H4 (cell line): Measurements from ENCODE around the gene GAGE12D. TPM values are rescaled to one million over a fixed set of nuclear protein-coding genes. Genes with fewer than 3 reads are reported as not detected.
"Not testable (repeated sequence)": the region's sequence is repeated elsewhere in the genome, so short reads cannot be mapped to it uniquely, and the experiment has no call there.

Experiments
- DNase-seq: peaks from one replicate; pipeline ENCODE4 v3.0.0-alpha.2; 2015; ENCODE audit warnings: low spot score
- total RNA-seq: library from RNA; depleted of rRNA; stranded (reverse); fragments of >200 nt; shearing (Covaris generic); gene quantifications from 2 replicates; pipeline ENCODE4 v1.2.3, GENCODE V29; 2014; rRNA removed

GAGE12D gene, protein sequence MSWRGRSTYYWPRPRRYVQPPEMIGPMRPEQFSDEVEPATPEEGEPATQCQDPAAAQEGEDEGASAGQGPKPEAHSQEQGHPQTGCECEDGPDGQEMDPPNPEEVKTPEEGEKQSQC
- total RNA-seq: 0.90 TPM in 1 of 2 replicates, not detected in the other

DNA sequence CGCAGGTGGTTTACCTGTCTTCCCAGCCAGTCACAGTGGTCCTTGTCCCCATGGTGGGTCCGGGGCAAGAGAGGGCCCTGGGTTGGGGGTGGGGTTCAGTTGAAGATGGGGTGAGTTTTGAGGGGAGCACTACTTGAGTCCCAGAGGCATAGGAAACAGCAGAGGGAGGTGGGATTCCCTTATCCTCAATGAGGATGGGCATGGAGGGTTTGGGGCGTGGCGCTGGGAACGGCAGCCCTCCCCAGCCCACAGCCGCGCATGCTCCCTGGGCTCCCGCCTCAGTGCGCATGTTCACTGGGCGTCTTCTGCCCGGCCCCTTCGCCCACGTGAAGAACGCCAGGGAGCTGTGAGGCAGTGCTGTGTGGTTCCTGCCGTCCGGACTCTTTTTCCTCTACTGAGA, at the start of gene GAGE12D:
Gene GAGE12D, plus strand, starts transcription at position 301 of the 400 bp plus-strand sequence. CDS start 1,155 bp downstream, outside the sequence.
- DNase-seq: not testable (repeated sequence)

DNA sequence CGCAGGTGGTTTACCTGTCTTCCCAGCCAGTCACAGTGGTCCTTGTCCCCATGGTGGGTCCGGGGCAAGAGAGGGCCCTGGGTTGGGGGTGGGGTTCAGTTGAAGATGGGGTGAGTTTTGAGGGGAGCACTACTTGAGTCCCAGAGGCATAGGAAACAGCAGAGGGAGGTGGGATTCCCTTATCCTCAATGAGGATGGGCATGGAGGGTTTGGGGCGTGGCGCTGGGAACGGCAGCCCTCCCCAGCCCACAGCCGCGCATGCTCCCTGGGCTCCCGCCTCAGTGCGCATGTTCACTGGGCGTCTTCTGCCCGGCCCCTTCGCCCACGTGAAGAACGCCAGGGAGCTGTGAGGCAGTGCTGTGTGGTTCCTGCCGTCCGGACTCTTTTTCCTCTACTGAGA, 9.7 kb upstream of the GAGE12D start, which contains the start of gene GAGE12C:
Gene GAGE12C, plus strand, starts transcription at position 301 of the 400 bp plus-strand sequence. CDS start 1,155 bp downstream, outside the sequence.
- not testable (repeated sequence) for DNase-seq

DNA sequence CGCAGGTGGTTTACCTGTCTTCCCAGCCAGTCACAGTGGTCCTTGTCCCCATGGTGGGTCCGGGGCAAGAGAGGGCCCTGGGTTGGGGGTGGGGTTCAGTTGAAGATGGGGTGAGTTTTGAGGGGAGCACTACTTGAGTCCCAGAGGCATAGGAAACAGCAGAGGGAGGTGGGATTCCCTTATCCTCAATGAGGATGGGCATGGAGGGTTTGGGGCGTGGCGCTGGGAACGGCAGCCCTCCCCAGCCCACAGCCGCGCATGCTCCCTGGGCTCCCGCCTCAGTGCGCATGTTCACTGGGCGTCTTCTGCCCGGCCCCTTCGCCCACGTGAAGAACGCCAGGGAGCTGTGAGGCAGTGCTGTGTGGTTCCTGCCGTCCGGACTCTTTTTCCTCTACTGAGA, 9.5 kb downstream of the GAGE12D start, which contains the start of gene GAGE12E:
Gene GAGE12E, plus strand, starts transcription at position 301 of the 400 bp plus-strand sequence. CDS start 1,155 bp downstream, outside the sequence.
- DNase-seq: not testable (repeated sequence)

DNA sequence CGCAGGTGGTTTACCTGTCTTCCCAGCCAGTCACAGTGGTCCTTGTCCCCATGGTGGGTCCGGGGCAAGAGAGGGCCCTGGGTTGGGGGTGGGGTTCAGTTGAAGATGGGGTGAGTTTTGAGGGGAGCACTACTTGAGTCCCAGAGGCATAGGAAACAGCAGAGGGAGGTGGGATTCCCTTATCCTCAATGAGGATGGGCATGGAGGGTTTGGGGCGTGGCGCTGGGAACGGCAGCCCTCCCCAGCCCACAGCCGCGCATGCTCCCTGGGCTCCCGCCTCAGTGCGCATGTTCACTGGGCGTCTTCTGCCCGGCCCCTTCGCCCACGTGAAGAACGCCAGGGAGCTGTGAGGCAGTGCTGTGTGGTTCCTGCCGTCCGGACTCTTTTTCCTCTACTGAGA, 19.0 kb downstream of the GAGE12D start, which contains the start of gene GAGE12F:
Gene GAGE12F, plus strand, starts transcription at position 301 of the 400 bp plus-strand sequence. CDS start 1,155 bp downstream, outside the sequence.
- not testable (repeated sequence) for DNase-seq

DNA sequence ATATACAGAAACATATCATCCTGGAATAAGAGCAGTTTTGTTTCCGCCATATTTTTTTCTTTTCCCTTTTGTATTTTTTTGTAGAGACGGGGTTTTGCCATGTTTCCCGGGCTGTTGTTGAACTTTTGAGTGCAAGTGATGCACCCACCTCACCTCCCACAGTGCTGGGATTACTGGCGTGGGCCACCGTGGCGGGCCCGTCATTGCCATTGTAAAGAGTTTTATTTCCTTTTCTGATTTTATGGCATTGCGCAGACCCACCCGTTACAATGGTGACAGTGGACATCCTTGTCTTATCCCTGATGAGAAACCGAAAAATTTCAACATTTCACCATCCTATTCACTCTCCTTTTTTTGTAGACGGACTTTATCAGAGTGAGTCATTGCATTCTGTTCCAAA, 27.2 kb downstream of the GAGE12D start:
- not testable (repeated sequence) for DNase-seq

DNA sequence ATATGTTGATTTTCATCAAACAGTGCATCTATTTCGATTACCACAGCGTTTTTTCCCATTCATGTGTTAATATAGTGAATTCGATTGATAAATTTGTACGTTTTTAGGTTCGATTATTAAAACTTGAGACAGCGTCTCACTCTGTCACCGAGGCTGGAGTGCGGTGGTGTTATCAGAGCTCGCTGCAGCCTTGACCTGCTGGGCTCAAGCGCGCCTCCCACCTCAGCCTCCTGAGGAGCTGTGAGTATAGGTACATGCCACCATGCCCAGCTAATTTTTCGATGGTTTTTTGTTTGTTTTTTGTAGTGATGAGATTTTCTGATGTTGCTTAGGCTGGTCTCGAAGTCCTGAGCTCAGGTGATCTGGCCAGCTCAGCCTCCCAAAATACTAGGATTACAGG, 27.6 kb downstream of the GAGE12D start:
- not testable (repeated sequence) for DNase-seq

DNA sequence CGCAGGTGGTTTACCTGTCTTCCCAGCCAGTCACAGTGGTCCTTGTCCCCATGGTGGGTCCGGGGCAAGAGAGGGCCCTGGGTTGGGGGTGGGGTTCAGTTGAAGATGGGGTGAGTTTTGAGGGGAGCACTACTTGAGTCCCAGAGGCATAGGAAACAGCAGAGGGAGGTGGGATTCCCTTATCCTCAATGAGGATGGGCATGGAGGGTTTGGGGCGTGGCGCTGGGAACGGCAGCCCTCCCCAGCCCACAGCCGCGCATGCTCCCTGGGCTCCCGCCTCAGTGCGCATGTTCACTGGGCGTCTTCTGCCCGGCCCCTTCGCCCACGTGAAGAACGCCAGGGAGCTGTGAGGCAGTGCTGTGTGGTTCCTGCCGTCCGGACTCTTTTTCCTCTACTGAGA, 28.6 kb downstream of the GAGE12D start, which contains the start of gene GAGE12G:
Gene GAGE12G, plus strand, starts transcription at position 301 of the 400 bp plus-strand sequence. CDS start 1,155 bp downstream, outside the sequence.
- not testable (repeated sequence) for DNase-seq

DNA sequence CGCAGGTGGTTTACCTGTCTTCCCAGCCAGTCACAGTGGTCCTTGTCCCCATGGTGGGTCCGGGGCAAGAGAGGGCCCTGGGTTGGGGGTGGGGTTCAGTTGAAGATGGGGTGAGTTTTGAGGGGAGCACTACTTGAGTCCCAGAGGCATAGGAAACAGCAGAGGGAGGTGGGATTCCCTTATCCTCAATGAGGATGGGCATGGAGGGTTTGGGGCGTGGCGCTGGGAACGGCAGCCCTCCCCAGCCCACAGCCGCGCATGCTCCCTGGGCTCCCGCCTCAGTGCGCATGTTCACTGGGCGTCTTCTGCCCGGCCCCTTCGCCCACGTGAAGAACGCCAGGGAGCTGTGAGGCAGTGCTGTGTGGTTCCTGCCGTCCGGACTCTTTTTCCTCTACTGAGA, 38.1 kb downstream of the GAGE12D start, which contains the start of gene GAGE12H:
Gene GAGE12H, plus strand, starts transcription at position 301 of the 400 bp plus-strand sequence. CDS start 1,155 bp downstream, outside the sequence.
- DNase-seq: not testable (repeated sequence)

DNA sequence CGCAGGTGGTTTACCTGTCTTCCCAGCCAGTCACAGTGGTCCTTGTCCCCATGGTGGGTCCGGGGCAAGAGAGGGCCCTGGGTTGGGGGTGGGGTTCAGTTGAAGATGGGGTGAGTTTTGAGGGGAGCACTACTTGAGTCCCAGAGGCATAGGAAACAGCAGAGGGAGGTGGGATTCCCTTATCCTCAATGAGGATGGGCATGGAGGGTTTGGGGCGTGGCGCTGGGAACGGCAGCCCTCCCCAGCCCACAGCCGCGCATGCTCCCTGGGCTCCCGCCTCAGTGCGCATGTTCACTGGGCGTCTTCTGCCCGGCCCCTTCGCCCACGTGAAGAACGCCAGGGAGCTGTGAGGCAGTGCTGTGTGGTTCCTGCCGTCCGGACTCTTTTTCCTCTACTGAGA, 47.7 kb downstream of the GAGE12D start, which contains the start of gene GAGE2A:
Gene GAGE2A, plus strand, starts transcription at position 301 of the 400 bp plus-strand sequence. CDS start 1,155 bp downstream, outside the sequence.
- DNase-seq: not testable (repeated sequence)

DNA sequence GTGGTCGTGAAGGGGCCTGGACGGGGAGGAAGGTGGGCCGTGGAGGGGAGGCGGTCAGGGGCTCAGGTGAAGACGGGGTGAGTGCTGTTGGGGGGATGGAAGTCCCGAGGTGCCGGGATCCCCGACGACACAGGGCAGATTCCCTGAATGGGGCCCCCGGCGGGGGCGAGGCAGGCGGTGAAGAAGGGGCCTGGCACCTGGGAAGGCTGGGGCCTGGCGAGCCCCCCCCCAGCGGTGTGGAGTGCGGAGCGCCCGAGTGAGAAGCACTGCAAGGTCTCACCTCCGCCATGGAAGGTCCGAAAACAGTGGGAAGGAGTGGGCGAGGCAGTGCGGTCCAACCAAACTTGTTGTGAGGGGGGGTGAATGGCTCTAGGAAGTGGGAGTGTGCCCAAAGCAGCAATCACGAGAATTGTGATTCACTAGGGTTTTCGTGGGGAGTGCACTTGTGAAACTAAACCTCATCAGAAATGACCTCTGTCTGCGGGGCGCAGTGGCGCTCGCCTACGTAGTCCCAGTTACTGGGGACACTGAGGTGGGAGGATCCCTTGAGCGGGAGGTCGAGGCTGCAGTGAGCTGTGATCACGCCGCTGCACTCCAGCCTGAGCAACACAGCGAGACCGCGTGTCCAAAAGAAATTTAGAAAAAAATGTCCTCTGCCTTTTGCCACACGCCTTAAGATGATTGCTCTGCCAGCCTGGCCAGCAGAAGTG, 48.4 kb downstream of the GAGE12D start:
- DNase-seq: not testable (repeated sequence)

DNA sequence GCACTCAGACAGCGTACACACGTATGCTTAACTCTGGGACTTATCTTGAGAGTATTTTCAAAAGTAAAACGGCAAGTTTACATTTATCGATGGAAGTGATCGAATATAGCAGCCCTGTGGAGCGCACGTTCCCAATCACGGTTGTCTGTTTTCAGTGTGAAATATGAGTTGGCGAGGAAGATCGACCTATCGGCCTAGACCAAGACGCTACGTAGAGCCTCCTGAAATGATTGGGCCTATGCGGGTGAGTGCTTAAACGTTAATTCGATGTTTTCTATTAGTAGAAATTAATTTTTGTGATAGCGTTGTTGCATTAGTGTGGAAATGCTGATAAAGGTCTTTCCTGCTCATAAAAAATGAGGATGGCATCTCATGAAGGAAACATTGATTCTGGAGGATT, 49.0 kb downstream of the GAGE12D start:
- DNase-seq: not testable (repeated sequence)

Other genes with a start within 250 kb of the GAGE12D start
- gene GAGE10, start 238.1 kb upstream of the GAGE12D start, total RNA-seq: not detected in 2 replicates
- not detected in 2 replicates for gene GAGE12J, start 219.7 kb upstream of the GAGE12D start, total RNA-seq
- gene GAGE13, start 210.2 kb upstream of the GAGE12D start, total RNA-seq: not detected in 2 replicates
- gene GAGE12C, start 9.6 kb upstream of the GAGE12D start, total RNA-seq: 0.90 TPM in 1 of 2 replicates, not detected in the other
- gene GAGE12E, start 9.6 kb downstream of the GAGE12D start, total RNA-seq: not detected in 2 replicates
- 0.35 TPM in 1 of 2 replicates, not detected in the other for gene GAGE12F, start 19.1 kb downstream of the GAGE12D start, total RNA-seq
- gene GAGE12G, start 28.7 kb downstream of the GAGE12D start, total RNA-seq: 0.35 TPM in 1 of 2 replicates, not detected in the other
- not detected in 2 replicates for gene GAGE12H, start 38.2 kb downstream of the GAGE12D start, total RNA-seq
- not detected in 2 replicates for gene GAGE2A, start 47.8 kb downstream of the GAGE12D start, total RNA-seq
- not detected in 2 replicates for gene GAGE1, start 57.3 kb downstream of the GAGE12D start, total RNA-seq
- gene PAGE1, start 154.3 kb downstream of the GAGE12D start, total RNA-seq: 0.39 and 0.41 TPM in 2 replicates